Spleen (tissue), 11 donors: ENCODE data around the gene FMO4. TPM values are rescaled to one million over a fixed set of nuclear protein-coding genes. Genes with fewer than 3 reads are reported as not detected.
"Not testable (repeated sequence)": the region's sequence is repeated elsewhere in the genome, so short reads cannot be mapped to it uniquely, and the experiment has no call there.

Experiments
- DNase-seq: peaks from one replicate; pipeline ENCODE4 v3.0.0-alpha.2; 2020
- H3K27ac ChIP-seq, 8 donors: fragments of 200-600 bp; sonication (generic) in 7 of 8; 1 replicate in 4 of 8; 2 replicates in 4 of 8; pipeline versions ENCODE4 v1.5.0 to v1.8.0; 2016 to 2021; ENCODE audit warnings: inconsistent platforms in 4 of 8, mild to moderate bottlenecking in 4 of 8, moderate library complexity in 1 of 8
- H3K27me3 ChIP-seq, 7 donors: fragments of 200-600 bp; sonication (generic) in 6 of 7; replicated peaks in 1 of 7; 1 replicate in 4 of 7; 2 replicates in 3 of 7; pipeline versions ENCODE4 v1.5.0 to v1.8.0; 2016 to 2021; ENCODE audit warnings: inconsistent platforms in 3 of 7, mild to moderate bottlenecking in 1 of 7
- H3K36me3 ChIP-seq, 6 donors: fragments of 200-600 bp; sonication (generic) in 5 of 6; 1 replicate in 4 of 6; 2 replicates in 2 of 6; pipeline versions ENCODE4 v1.5.0 to v1.8.0; 2016 to 2021; ENCODE audit warnings: inconsistent platforms in 2 of 6
- H3K4me1 ChIP-seq, 6 donors: fragments of 200-600 bp; sonication (generic) in 5 of 6; 1 replicate in 3 of 6; 2 replicates in 3 of 6; pipeline versions ENCODE4 v1.5.0 to v1.8.0; 2016 to 2021; ENCODE audit warnings: inconsistent platforms in 3 of 6
- H3K4me3 ChIP-seq, 8 donors: fragments of 200-600 bp; sonication (generic) in 7 of 8; 1 replicate in 4 of 8; 2 replicates in 4 of 8; pipeline versions ENCODE4 v1.5.0 to v1.8.0; 2016 to 2021; ENCODE audit warnings: inconsistent platforms in 4 of 8, mild to moderate bottlenecking in 4 of 8, moderate library complexity in 2 of 8
- H3K9me3 ChIP-seq, 8 donors: fragments of 200-600 bp; sonication (generic) in 7 of 8; 1 replicate in 4 of 8; 2 replicates in 4 of 8; pipeline versions ENCODE4 v1.5.0 to v1.8.0; 2016 to 2021; ENCODE audit warnings: inconsistent platforms in 4 of 8
- POLR2A ChIP-seq, 3 donors: fragments of 450-650 bp; IDR thresholded peaks; one replicate each; pipeline ENCODE4 v1.5.1; 2017; ENCODE audit warnings: antibody characterized with exemption in 3 of 3, mild to moderate bottlenecking in 1 of 3
- POLR2AphosphoS5 ChIP-seq, 3 donors: sonication (generic); formaldehyde crosslinking; IDR thresholded peaks; one replicate each; pipeline ENCODE4 v1.5.1; 2017; ENCODE audit warnings: antibody characterized with exemption in 3 of 3
- WGBS, 5 donors: extraction: QIAGEN DNeasy Blood & Tissue Kit in 3 of 5; methylation state at CpG; one replicate each; pipeline versions ENCODE4 v1.1.5 to v1.1.7; 2013 to 2018; 5-methylcytosine and 5-hydroxymethylcytosine counted together
- intact Hi-C: fragments of 100-400 bp; cut with DNase I; formaldehyde crosslinking; loops from one replicate; pipeline ENCODE4 v1.15.0; 2023; ENCODE audit warnings: low total_unique reads
- polyA plus RNA-seq, 3 donors: library from polyadenylated mRNA; stranded (reverse); fragments of 200-250 nt; gene quantifications; one replicate each; pipeline ENCODE4 v1.2.1, GENCODE V29; 2013
- small RNA-seq, 4 donors: library from RNA; depleted of rRNA; stranded (forward); fragments of <200 nt; gene quantifications; one replicate each; pipeline ENCODE3, GENCODE V24; 2016
- total RNA-seq, 7 donors: library from RNA; depleted of rRNA in 3 of 7; stranded (reverse); fragments of >200 nt in 3 of 7; fragmentation: NEBNext Ultra II Directional in 4 of 7; extraction: Animal tissue kit (Norgen Biotek cat#: 25700) in 4 of 7; gene quantifications; one replicate each; pipeline versions ENCODE4 v1.1.0 to v1.2.1, GENCODE V29; 2016 to 2021
- TF ChIP-seq, protein P1 (sequence below), 11 experiments: fragments of 200-600 bp in 7 of 11; fragments of 450-650 bp in 4 of 11; sonication (generic) in 4 of 11; IDR thresholded peaks in 8 of 11; conservative IDR thresholded peaks in 3 of 11; 1 replicate in 7 of 11; 2 replicates in 4 of 11; pipeline versions ENCODE4 v1.4.0 to v1.8.0; 2016 to 2021; ENCODE audit warnings: antibody characterized with exemption in 11 of 11, inconsistent platforms in 4 of 11, mild to moderate bottlenecking in 1 of 11
- donor health status: healthy with polysubstance abuse.
- donor health status: DM: no; HTN: no; CAD: no; lungs with moderate emphysema.
- donor health status: DM: no; HTN: no; CAD: no.
- donor health status: Bipolar disorder and iron deficiency.
- donor health status: healthy.
- donor health status: DM: no; HTN: no; CAD: no.
- donor health status: DM: yes; HTN: yes; CAD: no.

The FMO4 gene
- total and polyA plus RNA-seq, 10 donors = 2.0 to 10.8 (median 4.0) TPM

DNA sequence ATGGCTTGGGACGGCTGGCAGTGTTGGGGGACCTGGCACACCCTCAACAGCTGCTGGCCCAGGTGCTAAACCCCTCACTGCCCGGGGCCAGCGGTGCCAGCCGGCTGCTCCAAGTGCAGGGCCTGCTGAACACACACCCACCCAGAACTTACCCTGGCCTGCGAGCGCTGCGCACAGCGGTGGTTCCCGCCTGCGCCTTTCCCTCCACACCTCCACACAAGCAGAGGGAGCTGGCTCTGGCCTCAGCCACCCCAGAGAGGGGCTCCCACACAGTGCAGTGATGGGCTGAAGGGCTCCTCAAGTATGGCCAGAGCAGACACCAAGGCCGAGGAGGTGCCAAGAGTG is 67.9 kb downstream of the FMO4 start:
- H3K4me1 ChIP-seq = no peaks in the 10 kb centered on the region

DNA sequence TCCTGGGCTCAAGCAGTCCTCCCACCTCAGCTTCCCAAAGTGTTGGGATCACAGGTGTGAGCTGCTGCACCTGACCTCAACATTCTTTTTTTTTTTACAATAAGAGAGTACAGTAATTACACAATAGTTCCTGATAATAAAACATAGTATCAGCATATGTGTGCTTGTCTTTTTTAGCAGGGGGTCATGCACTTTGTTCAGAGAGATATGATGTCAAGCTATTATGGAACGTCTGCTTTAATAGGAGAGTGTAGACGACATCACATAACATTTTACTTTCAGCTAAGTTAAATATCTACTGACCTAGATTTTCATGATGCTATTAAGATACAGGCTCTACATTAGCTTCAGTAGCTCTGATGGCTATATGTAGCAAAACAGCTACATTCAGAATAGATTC is 70.5 kb downstream of the FMO4 start:
- H3K27me3 ChIP-seq = peaks cover 0 to 8% (median 0%) of the 10 kb centered on the region in 7 donors
- H3K36me3 ChIP-seq = no peaks in the 10 kb centered on the region
- WGBS, 5 donors = 40 to 77% (median 65%) methylated on average over 2 of the region's 2 CpGs
- no peaks in the 10 kb centered on the region for H3K4me1 ChIP-seq
- intact Hi-C loops = no loop called here
- H3K9me3 ChIP-seq = peaks cover 0 to 24% (median 3%) of the 10 kb centered on the region in 8 donors
- DNase-seq = no peak
- TF ChIP-seq, protein P1, sequence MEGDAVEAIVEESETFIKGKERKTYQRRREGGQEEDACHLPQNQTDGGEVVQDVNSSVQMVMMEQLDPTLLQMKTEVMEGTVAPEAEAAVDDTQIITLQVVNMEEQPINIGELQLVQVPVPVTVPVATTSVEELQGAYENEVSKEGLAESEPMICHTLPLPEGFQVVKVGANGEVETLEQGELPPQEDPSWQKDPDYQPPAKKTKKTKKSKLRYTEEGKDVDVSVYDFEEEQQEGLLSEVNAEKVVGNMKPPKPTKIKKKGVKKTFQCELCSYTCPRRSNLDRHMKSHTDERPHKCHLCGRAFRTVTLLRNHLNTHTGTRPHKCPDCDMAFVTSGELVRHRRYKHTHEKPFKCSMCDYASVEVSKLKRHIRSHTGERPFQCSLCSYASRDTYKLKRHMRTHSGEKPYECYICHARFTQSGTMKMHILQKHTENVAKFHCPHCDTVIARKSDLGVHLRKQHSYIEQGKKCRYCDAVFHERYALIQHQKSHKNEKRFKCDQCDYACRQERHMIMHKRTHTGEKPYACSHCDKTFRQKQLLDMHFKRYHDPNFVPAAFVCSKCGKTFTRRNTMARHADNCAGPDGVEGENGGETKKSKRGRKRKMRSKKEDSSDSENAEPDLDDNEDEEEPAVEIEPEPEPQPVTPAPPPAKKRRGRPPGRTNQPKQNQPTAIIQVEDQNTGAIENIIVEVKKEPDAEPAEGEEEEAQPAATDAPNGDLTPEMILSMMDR (IDR thresholded peaks at IDR 0.05 in 8 of 11, conservative IDR thresholded peaks at IDR 0.05 in 3 of 11) = no peak
- TF ChIP-seq POLR2AphosphoS5 (IDR thresholded peaks at IDR 0.05) (no peak), POLR2A (IDR thresholded peaks at IDR 0.05) (no peak)
- no peak overlapping the region for H3K27ac ChIP-seq
- H3K4me3 ChIP-seq = no peak overlapping the region

More for the DNA sequence above, 67.9 kb downstream of the FMO4 start:
- peaks cover 0 to 24% (median 3%) of the 10 kb centered on the region in 8 donors for H3K9me3 ChIP-seq
- H3K36me3 ChIP-seq = no peaks in the 10 kb centered on the region
- H3K4me3 ChIP-seq = no peak overlapping the region
- WGBS, 5 donors = 78 to 98% (median 95%) methylated on average over 5 to 11 of the region's 11 CpGs
- no peak overlapping the region for H3K27ac ChIP-seq
- TF ChIP-seq, protein P1 (IDR thresholded peaks at IDR 0.05 in 8 of 11, conservative IDR thresholded peaks at IDR 0.05 in 3 of 11) = no peak
- TF ChIP-seq POLR2A (IDR thresholded peaks at IDR 0.05) (no peak), POLR2AphosphoS5 (IDR thresholded peaks at IDR 0.05) (no peak)
- intact Hi-C loops = no loop called here
- DNase-seq = no peak
- H3K27me3 ChIP-seq = peaks cover 0 to 4% (median 0%) of the 10 kb centered on the region in 7 donors

DNA sequence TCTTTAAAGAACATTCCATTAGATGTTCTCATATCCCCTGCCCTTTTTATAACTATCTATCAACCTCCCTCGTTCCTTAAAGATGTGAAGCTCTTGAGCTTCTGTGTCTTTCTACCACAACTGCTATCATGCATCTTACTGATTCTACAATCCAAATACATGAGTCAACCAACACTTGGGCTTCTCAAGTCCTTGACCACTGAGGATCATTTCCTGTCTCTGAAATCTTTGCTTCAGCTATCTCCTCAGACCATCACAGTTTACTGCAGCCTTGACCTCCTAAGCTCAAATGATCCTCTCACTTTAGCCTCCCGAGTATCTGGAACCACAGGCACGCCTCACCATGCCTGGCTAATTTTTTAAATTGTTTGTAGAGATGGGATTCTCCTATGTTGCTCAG is 75.2 kb downstream of the FMO4 start:
- no peak overlapping the region for H3K27ac ChIP-seq
- peaks cover 0 to 16% (median 0%) of the 10 kb centered on the region in 7 donors for H3K27me3 ChIP-seq
- DNase-seq = no peak
- no peaks in the 10 kb centered on the region for H3K9me3 ChIP-seq
- no peak overlapping the region for H3K4me3 ChIP-seq
- no peak for TF ChIP-seq POLR2A (IDR thresholded peaks at IDR 0.05)
- TF ChIP-seq, protein P1 (IDR thresholded peaks at IDR 0.05 in 8 of 11, conservative IDR thresholded peaks at IDR 0.05 in 3 of 11) = no peak
- TF ChIP-seq POLR2AphosphoS5 (IDR thresholded peaks at IDR 0.05) = no peak
- intact Hi-C loops = no loop called here
- 65 to 82% (median 79%) methylated on average over 3 of the region's 3 CpGs for WGBS, 5 donors
- H3K36me3 ChIP-seq = no peaks in the 10 kb centered on the region
- no peaks in the 10 kb centered on the region for H3K4me1 ChIP-seq

DNA sequence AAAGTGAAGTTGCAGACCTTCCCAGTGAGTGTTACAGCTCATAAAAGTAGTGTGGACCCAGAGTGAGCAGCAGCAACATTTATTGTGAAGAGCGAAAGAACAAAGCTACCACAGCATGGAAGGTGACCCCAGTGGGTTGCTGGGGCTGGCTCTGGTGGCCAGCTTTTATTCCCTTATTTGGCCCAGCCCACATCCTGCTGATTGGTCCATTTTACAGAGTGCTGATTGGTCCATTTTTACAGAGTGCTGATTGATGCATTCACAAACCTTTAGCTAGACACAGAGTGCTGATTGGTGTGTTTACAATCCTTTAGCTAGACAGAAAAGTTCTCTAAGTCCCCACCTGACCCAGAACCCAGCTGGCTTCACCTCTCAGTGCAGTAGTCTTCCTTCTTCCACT is 76.8 kb downstream of the FMO4 start:
- intact Hi-C loops, H3K4me3 ChIP-seq, H3K36me3 ChIP-seq, H3K27ac ChIP-seq, H3K9me3 ChIP-seq, DNase-seq, H3K4me1 ChIP-seq: not testable (repeated sequence)
- 94 to 100% (median 96%) methylated on average over 1 of the region's 1 CpG for WGBS, 5 donors
- H3K27me3 ChIP-seq = peaks cover 0 to 16% (median 0%) of the 10 kb centered on the region in 7 donors

Small RNA genes within 50 kb of the gene (small RNA-seq; reads per million reads assigned to genes)
- gene SRP14P4 = 0 reads per million in 4 donors

Other genes with a start within 250 kb of the FMO4 start
- gene FMO3, start 223.3 kb upstream of the FMO4 start, total RNA-seq = 1 to 10 TPM in 1 of 7 donors, under 1 TPM in 1, not detected in 5; 0.20 to 1.0 TPM
- gene FMO3, start 223.3 kb upstream of the FMO4 start, polyA plus RNA-seq = under 1 TPM; 0.46 to 0.70 (median 0.64) TPM
- gene FMO2, start 128.9 kb upstream of the FMO4 start, total RNA-seq = 1 to 10 TPM in 5 of 7 donors, under 1 TPM in 1, not detected in 1; 0.40 to 4.6 (median 2.5) TPM
- 1 to 10 TPM in 1 of 3 donors, under 1 TPM in 2; 0.26 to 1.4 (median 0.43) TPM for gene FMO2, start 128.9 kb upstream of the FMO4 start, polyA plus RNA-seq
- not detected for gene FMO1, start 65.7 kb upstream of the FMO4 start, total RNA-seq
- gene FMO1, start 65.7 kb upstream of the FMO4 start, polyA plus RNA-seq = under 1 TPM; 0.17 to 0.30 (median 0.22) TPM
- gene PRRC2C, start 171.3 kb downstream of the FMO4 start, total RNA-seq = 100 to 1,000 TPM; 142 to 216 (median 186) TPM
- 10 to 100 TPM; 30.1 to 52.1 (median 35.2) TPM for gene PRRC2C, start 171.3 kb downstream of the FMO4 start, polyA plus RNA-seq